Pancreas (tissue), 10 donors: ENCODE measurements around the gene PRSS48. TPM values are rescaled to one million over a fixed set of nuclear protein-coding genes. Genes with fewer than 3 reads are reported as not detected.
"Not testable (repeated sequence)": the region's sequence is repeated elsewhere in the genome, so short reads cannot be mapped to it uniquely, and the experiment has no call there.

Experiments used
- ATAC-seq, 4 donors: fragments of 200-7000 bp; cut with Tn5 transposase; one replicate each; pipeline versions ENCODE4 v1.8.0 to v1.9.1; 2020; ENCODE audit warnings: mild to moderate bottlenecking in 4 of 4, moderate library complexity in 4 of 4
- DNase-seq, 6 donors: peaks; one replicate each; pipeline ENCODE4 v3.0.0-alpha.2; 2020
- FAIRE-seq: peaks from 2 replicates; lab custom pipeline; 2012; peaks lifted over from hg19 to GRCh38; lab: Jason Lieb, UNC
- H3K27ac ChIP-seq, 4 donors: fragments of 200-600 bp; sonication (generic); 1 replicate in 3 of 4; 2 replicates in 1 of 4; pipeline versions ENCODE4 v1.5.0 to v1.8.0; 2020
- H3K27me3 ChIP-seq, 4 donors: fragments of 200-600 bp; one replicate each; pipeline ENCODE4 v1.8.0; 2021
- H3K36me3 ChIP-seq, 3 donors: fragments of 200-600 bp; sonication (generic) in 1 of 3; one replicate each; pipeline versions ENCODE4 v1.5.0 to v1.8.0; 2020 to 2021
- H3K4me1 ChIP-seq, 3 donors: fragments of 200-600 bp; one replicate each; pipeline ENCODE4 v1.8.0; 2021
- H3K4me3 ChIP-seq, 4 donors: fragments of 200-600 bp; sonication (generic) in 2 of 4; one replicate each; pipeline versions ENCODE4 v1.5.0 to v1.8.0; 2020 to 2021
- H3K9me3 ChIP-seq, 4 donors: fragments of 200-600 bp; one replicate each; pipeline ENCODE4 v1.8.0; 2021
- CTCF ChIP-seq, 4 donors: fragments of 200-600 bp; sonication (generic) in 3 of 4; IDR thresholded peaks; one replicate each; pipeline versions ENCODE4 v1.5.0 to v1.8.0; 2021; ENCODE audit warnings: antibody characterized with exemption in 4 of 4
- WGBS, 2 donors: extraction: QIAGEN DNeasy Blood & Tissue Kit; methylation state at CpG; one replicate each; pipeline ENCODE4 v1.1.7; 2013; 5-methylcytosine and 5-hydroxymethylcytosine counted together
- intact Hi-C, 3 donors: fragments of 100-400 bp; cut with DNase I; formaldehyde crosslinking; loops; one replicate each; pipeline versions ENCODE4 v1.11.1 to v1.14.2; 2022
- polyA plus RNA-seq, 2 donors: library from polyadenylated mRNA; stranded (reverse); fragments of 200-250 nt; gene quantifications; one replicate each; pipeline ENCODE4 v1.2.3, GENCODE V29; 2013
- total RNA-seq, 6 donors: library from RNA; stranded (reverse); fragmentation: NEBNext Ultra II Directional in 4 of 6; extraction: Animal tissue kit (Norgen Biotek cat#: 25700) in 4 of 6; gene quantifications; one replicate each; pipeline versions ENCODE4 v1.2.1 to v1.2.4, GENCODE V29; 2021 to 2023
- donor health status: healthy with polysubstance abuse.
- donor health status: DM: no; HTN: no; CAD: no; lungs with moderate emphysema.
- donor health status: DM: no; HTN: no; CAD: no.
- donor health status: control.
- donor health status: control.
- donor health status: Bipolar disorder and iron deficiency.
- donor health status: DM: yes; HTN: yes; CAD: no.
- donor health status: DM: no; HTN: no; CAD: no.
- donor health status: DM: no; HTN: no; CAD: no.
- donor health status: DM: yes; HTN: yes; CAD: no.

PRSS48 gene
- total and polyA plus RNA-seq, 8 donors: not detected

GRCh38 chr4:151250706-151251105 is 26.3 kb upstream of the PRSS48 start:
- Histone ChIP-seq H3K36me3 (no peaks in the 10 kb centered on the region), H3K9me3 (no peaks in the 10 kb centered on the region), H3K27ac (no peak overlapping the region), H3K4me1 (peaks cover 0 to 11% (median 4%) of the 10 kb centered on the region in 3 donors), H3K27me3 (no peaks in the 10 kb centered on the region), H3K4me3 (no peak overlapping the region)
- FAIRE-seq (no peak), DNase-seq (no peak), ATAC-seq (no peak)
- 85 to 87% methylated on average over 5 of the region's 5 CpGs for WGBS, 2 donors
- intact Hi-C loops: no loop called here
- no peak for TF ChIP-seq CTCF (IDR thresholded peaks at IDR 0.05)

- Histone ChIP-seq H3K4me1 (peaks cover 0 to 10% (median 2%) of the 10 kb centered on the region in 3 donors), H3K27ac (no peak overlapping the region), H3K9me3 (no peaks in the 10 kb centered on the region), H3K4me3 (no peak overlapping the region), H3K36me3 (no peaks in the 10 kb centered on the region), H3K27me3 (no peaks in the 10 kb centered on the region)
- no peak for FAIRE-seq
- WGBS, 2 donors: 13% methylated on average over 2 of the region's 2 CpGs
- peak; percentile 37 to 58 (median 54) for ATAC-seq
- intact Hi-C loops: no loop called here
- DNase-seq: no peak
- TF ChIP-seq CTCF (IDR thresholded peaks at IDR 0.05): no peak
These were observed 25.2 kb upstream of the PRSS48 start for GRCh38 chr4:151251603-151252304.

GRCh38 chr4:151255226-151255625 is 21.7 kb upstream of the PRSS48 start:
- H3K27me3 ChIP-seq, H3K4me1 ChIP-seq, H3K27ac ChIP-seq, ATAC-seq, H3K9me3 ChIP-seq, DNase-seq, FAIRE-seq, H3K36me3 ChIP-seq, intact Hi-C loops, H3K4me3 ChIP-seq: not testable (repeated sequence)
- 98 to 99% methylated on average over 11 to 14 of the region's 28 CpGs for WGBS, 2 donors

- FAIRE-seq, H3K27ac ChIP-seq, DNase-seq, H3K36me3 ChIP-seq, H3K27me3 ChIP-seq, H3K4me3 ChIP-seq, H3K4me1 ChIP-seq, intact Hi-C loops, H3K9me3 ChIP-seq, ATAC-seq: not testable (repeated sequence)
- 93 to 99% methylated on average over 14 to 17 of the region's 17 CpGs for WGBS, 2 donors
These were observed 21.3 kb upstream of the PRSS48 start for GRCh38 chr4:151255680-151256079.

- no peaks in the 10 kb centered on the region for H3K36me3 ChIP-seq
- no peaks in the 10 kb centered on the region for H3K9me3 ChIP-seq
- ATAC-seq (peak in 3 of 4 donors; percentile 37 to 58 (median 40)), FAIRE-seq (no peak), DNase-seq (no peak)
- intact Hi-C loops: no loop called here
- no peak for TF ChIP-seq CTCF (IDR thresholded peaks at IDR 0.05)
- no peak overlapping the region for H3K4me3 ChIP-seq
- H3K27me3 ChIP-seq: no peaks in the 10 kb centered on the region
- 61 to 65% methylated on average over 2 of the region's 2 CpGs for WGBS, 2 donors
- H3K27ac ChIP-seq: no peak overlapping the region
- no peaks in the 10 kb centered on the region for H3K4me1 ChIP-seq
These were observed 20.8 kb upstream of the PRSS48 start for GRCh38 chr4:151256134-151256533.

- DNase-seq (no peak), ATAC-seq (no peak), FAIRE-seq (no peak)
- no peak for TF ChIP-seq CTCF (IDR thresholded peaks at IDR 0.05)
- H3K4me1 ChIP-seq: no peaks in the 10 kb centered on the region
- 82 to 87% methylated on average over 4 of the region's 4 CpGs for WGBS, 2 donors
- H3K36me3 ChIP-seq: no peaks in the 10 kb centered on the region
- intact Hi-C loops: no loop called here
- H3K4me3 ChIP-seq: no peak overlapping the region
- no peaks in the 10 kb centered on the region for H3K9me3 ChIP-seq
- no peaks in the 10 kb centered on the region for H3K27me3 ChIP-seq
- H3K27ac ChIP-seq: no peak overlapping the region
These were observed 19.3 kb upstream of the PRSS48 start for GRCh38 chr4:151257704-151258103.
